Measurements from ENCODE around the gene LBH. TPM values are rescaled to one million over a fixed set of nuclear protein-coding genes. Genes with fewer than 3 reads are reported as not detected.

Gene LBH
- total and polyA plus RNA-seq, 2 experiments from 2014 or later, result 162 to 285 TPM

GRCh38 chr2:30218814-30219213, 12.5 kb upstream of the LBH start:
- Histone ChIP-seq H3K36me3 (ENCODE audit: low read depth) (no peaks in the 10 kb centered on the region), H3K27me3 (replicated peaks; ENCODE audit: insufficient read depth) (no peaks in the 10 kb centered on the region), H3K79me2 (ENCODE audit: insufficient read depth) (no peaks in the 10 kb centered on the region), H3K9me2 (ENCODE audit: insufficient read depth) (no peaks in the 10 kb centered on the region), H3K4me1 (ENCODE audit: insufficient read depth) (peaks cover 10% of the 10 kb centered on the region; the same call in 1 of the 2 replicates), H3K4me2 (ENCODE audit: unreplicated experiment) (no peak overlapping the region), H3F3A (ENCODE audit: insufficient read depth) (peaks cover 8% of the 10 kb centered on the region), H3K9me3 (ENCODE audit: low read depth) (no peaks in the 10 kb centered on the region), H3K27ac (no peak overlapping the region), H3K9ac (no peak overlapping the region), H3K4me3 (no peak overlapping the region), H4K20me1 (ENCODE audit: insufficient read depth) (no peaks in the 10 kb centered on the region), H2AFZ (no peak overlapping the region)
- DNase-seq, result no peak
- in situ Hi-C loops (cut with MboI), result no loop called here
- no peak for TF ChIP-seq EZH2phosphoT487 (IDR thresholded peaks at IDR 0.05; ENCODE audit: insufficient read depth, low read depth)
- no peak for TF ChIP-seq EZH2 (IDR thresholded peaks at IDR 0.05; ENCODE audit: insufficient read depth, poor library complexity, severe bottlenecking)
- 84% methylated on average over 4 of the region's 4 CpGs for WGBS, 2 experiments (ENCODE audit: low coverage in 1 of 2, low lambda C conversion rate in 2 of 2, missing lambda C conversion rate in 2 of 2)

GRCh38 chr2:30219886-30220875, 11.2 kb upstream of the LBH start:
- in situ Hi-C loops (cut with MboI), result no loop called here
- no peaks in the 10 kb centered on the region for H3K9me3 ChIP-seq (ENCODE audit: low read depth)

GRCh38 chr2:30221531-30221930, 9.8 kb upstream of the LBH start:
- Histone ChIP-seq H3K36me3 (ENCODE audit: low read depth) (no peaks in the 10 kb centered on the region), H2AFZ (no peak overlapping the region), H3K4me2 (ENCODE audit: unreplicated experiment) (no peak overlapping the region), H3K9ac (no peak overlapping the region), H3K4me1 (ENCODE audit: insufficient read depth) (peaks cover 17% of the 10 kb centered on the region), H3K27ac (no peak overlapping the region), H4K20me1 (ENCODE audit: insufficient read depth) (no peaks in the 10 kb centered on the region), H3F3A (ENCODE audit: insufficient read depth) (peaks cover 10% of the 10 kb centered on the region), H3K27me3 (replicated peaks; ENCODE audit: insufficient read depth) (no peaks in the 10 kb centered on the region), H3K9me2 (ENCODE audit: insufficient read depth) (no peaks in the 10 kb centered on the region), H3K79me2 (ENCODE audit: insufficient read depth) (no peaks in the 10 kb centered on the region), H3K4me3 (no peak overlapping the region), H3K9me3 (ENCODE audit: low read depth) (no peaks in the 10 kb centered on the region)
- WGBS, 2 experiments (ENCODE audit: low coverage in 1 of 2, low lambda C conversion rate in 2 of 2, missing lambda C conversion rate in 2 of 2), result 76 to 80% methylated on average over 6 of the region's 6 CpGs
- in situ Hi-C loops (cut with MboI), result no loop called here
- no peak for DNase-seq
- TF ChIP-seq EZH2phosphoT487 (IDR thresholded peaks at IDR 0.05; ENCODE audit: insufficient read depth, low read depth) (no peak), EZH2 (IDR thresholded peaks at IDR 0.05; ENCODE audit: insufficient read depth, poor library complexity, severe bottlenecking) (no peak)

More at GRCh38 chr2:30219886-30220875, 11.2 kb upstream of the LBH start:
- no peak overlapping the region for H2AFZ ChIP-seq
- WGBS, 2 experiments (ENCODE audit: low coverage in 1 of 2, low lambda C conversion rate in 2 of 2, missing lambda C conversion rate in 2 of 2), result 76 to 81% methylated on average over 13 of the region's 13 CpGs
- H3K4me2 ChIP-seq (ENCODE audit: unreplicated experiment), result no peak overlapping the region
- no peaks in the 10 kb centered on the region for H4K20me1 ChIP-seq (ENCODE audit: insufficient read depth)
- no peaks in the 10 kb centered on the region for H3K36me3 ChIP-seq (ENCODE audit: low read depth)
- no peaks in the 10 kb centered on the region for H3K27me3 ChIP-seq (replicated peaks; ENCODE audit: insufficient read depth)
- H3K4me3 ChIP-seq, result no peak overlapping the region
- H3K79me2 ChIP-seq (ENCODE audit: insufficient read depth), result no peaks in the 10 kb centered on the region
- no peak overlapping the region for H3K27ac ChIP-seq
- H3K9ac ChIP-seq, result no peak overlapping the region
- no peak for TF ChIP-seq EZH2phosphoT487 (IDR thresholded peaks at IDR 0.05; ENCODE audit: insufficient read depth, low read depth)
- TF ChIP-seq EZH2 (IDR thresholded peaks at IDR 0.05; ENCODE audit: insufficient read depth, poor library complexity, severe bottlenecking), result no peak
- DNase-seq, result no peak
- peaks cover 8% of the 10 kb centered on the region for H3F3A ChIP-seq (ENCODE audit: insufficient read depth)
- peaks cover 12% of the 10 kb centered on the region for H3K4me1 ChIP-seq (ENCODE audit: insufficient read depth)
- H3K9me2 ChIP-seq (ENCODE audit: insufficient read depth), result no peaks in the 10 kb centered on the region

GRCh38 chr2:30222031-30222430, 9.3 kb upstream of the LBH start:
- Histone ChIP-seq H3K4me1 (ENCODE audit: insufficient read depth) (peaks cover 21% of the 10 kb centered on the region), H3K27me3 (replicated peaks; ENCODE audit: insufficient read depth) (no peaks in the 10 kb centered on the region), H3K79me2 (ENCODE audit: insufficient read depth) (no peaks in the 10 kb centered on the region), H3K36me3 (ENCODE audit: low read depth) (no peaks in the 10 kb centered on the region), H3K4me3 (no peak overlapping the region), H3K27ac (no peak overlapping the region), H3K9me2 (ENCODE audit: insufficient read depth) (no peaks in the 10 kb centered on the region), H2AFZ (no peak overlapping the region), H3K9me3 (ENCODE audit: low read depth) (no peaks in the 10 kb centered on the region), H3K4me2 (ENCODE audit: unreplicated experiment) (no peak overlapping the region), H4K20me1 (ENCODE audit: insufficient read depth) (no peaks in the 10 kb centered on the region), H3K9ac (no peak overlapping the region), H3F3A (ENCODE audit: insufficient read depth) (peaks cover 11% of the 10 kb centered on the region)
- in situ Hi-C loops (cut with MboI), result no loop called here
- DNase-seq, result no peak
- 96 to 100% methylated on average over 2 of the region's 2 CpGs for WGBS, 2 experiments (ENCODE audit: low coverage in 1 of 2, low lambda C conversion rate in 2 of 2, missing lambda C conversion rate in 2 of 2)
- TF ChIP-seq EZH2phosphoT487 (IDR thresholded peaks at IDR 0.05; ENCODE audit: insufficient read depth, low read depth) (no peak), EZH2 (IDR thresholded peaks at IDR 0.05; ENCODE audit: insufficient read depth, poor library complexity, severe bottlenecking) (no peak)

All from GM23248 (cell line).